WI38 (cell line): Measurements from ENCODE around the gene PPP1R14C.
A peak's percentile ranks its signal among the peaks of the same experiment; 100 is the strongest.

Experiments
- H3K4me3 ChIP-seq: 2 replicates; pipeline ENCODE4 v1.5.1; 2011; ENCODE audit warnings: low read depth, mild to moderate bottlenecking, control low read depth, low read length
- TF ChIP-seq, protein P1 (sequence below): IDR thresholded peaks from 2 replicates; pipeline ENCODE4 v1.5.1; 2012; ENCODE audit warnings: low read depth, mild to moderate bottlenecking, control low read depth, low read length

The PPP1R14C gene

DNA sequence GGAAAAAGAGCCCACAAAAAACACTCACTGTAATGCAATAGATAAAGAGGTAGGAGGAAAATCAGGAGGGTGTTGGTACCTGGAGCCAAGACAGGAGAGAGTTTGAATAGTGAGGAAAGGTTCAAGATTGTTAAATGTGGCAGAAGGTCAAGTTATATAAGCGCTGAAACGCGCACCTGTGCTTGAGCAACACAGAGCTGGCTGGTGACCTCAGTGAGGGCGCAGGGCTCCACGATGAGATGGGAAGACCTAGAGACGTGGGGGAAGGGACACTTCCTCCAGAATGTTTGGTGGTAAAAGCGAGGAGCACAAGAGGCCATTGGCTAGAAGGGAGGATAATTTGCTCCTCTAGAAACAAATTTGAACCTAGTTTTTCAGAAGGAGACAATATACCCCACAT lies 4.2 kb upstream of the PPP1R14C start:
- TF ChIP-seq, protein P1, sequence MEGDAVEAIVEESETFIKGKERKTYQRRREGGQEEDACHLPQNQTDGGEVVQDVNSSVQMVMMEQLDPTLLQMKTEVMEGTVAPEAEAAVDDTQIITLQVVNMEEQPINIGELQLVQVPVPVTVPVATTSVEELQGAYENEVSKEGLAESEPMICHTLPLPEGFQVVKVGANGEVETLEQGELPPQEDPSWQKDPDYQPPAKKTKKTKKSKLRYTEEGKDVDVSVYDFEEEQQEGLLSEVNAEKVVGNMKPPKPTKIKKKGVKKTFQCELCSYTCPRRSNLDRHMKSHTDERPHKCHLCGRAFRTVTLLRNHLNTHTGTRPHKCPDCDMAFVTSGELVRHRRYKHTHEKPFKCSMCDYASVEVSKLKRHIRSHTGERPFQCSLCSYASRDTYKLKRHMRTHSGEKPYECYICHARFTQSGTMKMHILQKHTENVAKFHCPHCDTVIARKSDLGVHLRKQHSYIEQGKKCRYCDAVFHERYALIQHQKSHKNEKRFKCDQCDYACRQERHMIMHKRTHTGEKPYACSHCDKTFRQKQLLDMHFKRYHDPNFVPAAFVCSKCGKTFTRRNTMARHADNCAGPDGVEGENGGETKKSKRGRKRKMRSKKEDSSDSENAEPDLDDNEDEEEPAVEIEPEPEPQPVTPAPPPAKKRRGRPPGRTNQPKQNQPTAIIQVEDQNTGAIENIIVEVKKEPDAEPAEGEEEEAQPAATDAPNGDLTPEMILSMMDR: no peak
- no peak overlapping the region for H3K4me3 ChIP-seq

DNA sequence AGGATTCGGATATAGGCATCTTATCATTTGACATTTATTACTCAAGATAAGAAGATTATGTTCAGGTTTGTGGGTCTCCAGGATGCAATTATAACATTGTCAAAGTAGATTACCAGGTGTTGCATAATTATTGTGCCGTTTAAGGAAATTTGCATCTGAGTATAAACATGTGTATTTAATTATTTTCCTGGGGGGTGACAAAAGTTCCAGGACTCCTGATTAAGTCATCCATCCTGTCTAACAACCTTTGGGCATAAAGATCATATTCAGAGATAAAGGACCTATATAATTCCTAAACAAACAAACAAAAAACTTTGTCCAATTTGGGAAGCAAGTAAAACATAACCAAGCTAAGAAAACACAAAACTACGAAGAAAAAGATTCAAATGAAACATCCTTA lies 3.3 kb upstream of the PPP1R14C start:
- TF ChIP-seq, protein P1: no peak

DNA sequence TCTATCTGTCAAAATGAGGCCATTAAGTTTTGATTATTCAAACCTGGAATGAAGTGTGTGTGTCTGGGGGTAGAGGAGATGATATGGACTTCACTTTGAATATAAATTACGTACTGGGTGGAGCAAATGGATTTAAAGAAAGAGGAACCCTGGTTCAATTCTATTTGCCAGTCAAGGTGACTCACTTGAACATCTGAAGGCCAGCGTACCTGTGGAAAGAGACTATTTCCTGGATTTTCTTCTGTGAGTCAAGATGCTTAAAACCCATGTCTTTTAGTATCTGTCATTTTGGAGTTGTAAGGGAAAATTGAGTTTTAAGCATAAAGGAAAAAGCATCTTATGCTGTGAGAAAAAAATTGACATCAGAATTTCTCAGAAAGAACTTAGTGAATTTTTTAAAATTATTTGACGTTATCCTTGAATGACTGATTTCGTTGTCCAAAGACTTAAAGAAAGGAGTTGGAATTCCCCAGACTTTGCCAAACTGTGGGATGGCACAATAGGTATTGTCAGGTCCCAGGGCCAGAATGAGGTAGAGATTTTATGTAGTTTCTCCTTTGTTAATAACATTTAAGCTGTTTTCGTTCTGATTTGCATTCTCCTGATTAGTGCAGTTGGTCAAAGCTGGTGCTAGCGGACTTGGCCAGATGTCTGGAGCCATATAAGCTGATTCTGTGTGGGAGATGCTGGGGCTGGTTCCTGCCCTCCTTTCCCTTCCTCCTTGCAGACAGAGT lies 2.4 kb upstream of the PPP1R14C start:
- no peak overlapping the region for H3K4me3 ChIP-seq

More for the DNA sequence above, 3.3 kb upstream of the PPP1R14C start:
- H3K4me3 ChIP-seq: no peak overlapping the region

DNA sequence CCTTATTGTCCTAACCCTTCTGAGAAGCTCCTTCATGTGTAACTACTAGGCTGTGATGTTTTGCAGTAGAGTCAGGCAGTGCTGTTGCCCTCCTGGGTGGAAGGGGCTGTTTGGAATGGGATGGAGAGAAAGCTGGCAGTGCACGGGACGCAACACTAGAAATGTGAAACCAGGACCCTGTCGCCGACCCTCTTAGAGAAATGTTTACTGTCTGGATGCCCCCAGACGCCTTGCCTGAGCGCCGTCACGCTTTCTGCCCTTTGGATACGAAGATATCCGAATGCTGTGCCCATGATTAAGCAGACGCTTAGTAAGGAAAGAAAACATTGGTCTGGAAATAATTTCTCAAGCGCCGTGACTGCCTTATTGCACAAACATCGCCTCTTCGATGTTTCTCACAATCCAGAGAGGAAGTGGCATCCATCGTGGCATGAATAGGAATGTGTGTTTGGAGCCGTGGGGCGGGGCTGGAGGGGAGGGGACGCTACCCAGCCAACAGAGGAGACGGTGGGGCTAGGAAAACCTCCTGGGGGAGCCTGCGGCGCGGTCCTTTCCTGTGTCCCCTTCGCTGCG lies 661 bp upstream of the PPP1R14C start:
- TF ChIP-seq, protein P1: no peak
- H3K4me3 ChIP-seq: 0 out of 2 replicates have a peak overlapping the region, but pooled peaks have one; percentile 10

More for the DNA sequence above, 2.4 kb upstream of the PPP1R14C start:
- TF ChIP-seq, protein P1: no peak

DNA sequence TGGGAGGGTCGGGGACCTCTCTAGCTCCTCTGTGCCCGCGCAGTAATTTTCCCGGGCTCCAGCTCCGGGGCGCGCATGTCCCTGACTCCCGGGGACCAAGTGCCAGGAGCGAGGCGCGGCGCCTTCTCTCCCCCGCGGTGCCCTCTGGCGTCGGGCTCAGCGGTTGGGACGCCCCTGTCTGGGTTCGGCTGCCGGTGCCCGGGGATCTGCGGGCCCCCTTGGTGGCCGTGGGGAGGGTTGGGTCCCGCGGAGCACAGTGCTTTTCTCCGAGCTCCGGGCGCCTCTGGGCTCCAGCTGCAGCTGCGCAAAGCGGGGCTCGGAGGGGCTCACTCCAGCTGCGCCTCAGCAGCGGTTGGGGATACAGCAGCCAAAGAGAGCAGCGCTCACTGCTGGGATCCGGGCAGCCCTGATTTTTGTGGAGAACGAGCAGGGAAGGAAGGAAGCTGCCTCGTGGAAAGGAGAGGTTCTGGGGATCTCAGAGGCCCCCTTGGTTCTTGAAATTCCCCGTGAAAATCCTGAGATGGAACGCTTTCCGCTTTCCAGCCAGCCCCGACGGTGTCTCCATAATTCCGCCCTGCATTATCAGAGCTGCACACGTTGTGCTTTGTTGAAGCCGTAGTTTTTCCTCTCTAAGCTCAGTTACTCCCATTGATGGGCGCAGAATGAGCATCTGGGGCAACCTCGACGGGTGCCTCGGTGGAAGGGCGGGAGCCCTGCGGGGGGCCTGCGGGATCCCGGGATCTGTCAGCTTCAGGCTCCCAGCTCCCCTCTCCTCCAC lies 861 bp downstream of the PPP1R14C start:
- H3K4me3 ChIP-seq: no peak overlapping the region
- TF ChIP-seq, protein P1: no peak

DNA sequence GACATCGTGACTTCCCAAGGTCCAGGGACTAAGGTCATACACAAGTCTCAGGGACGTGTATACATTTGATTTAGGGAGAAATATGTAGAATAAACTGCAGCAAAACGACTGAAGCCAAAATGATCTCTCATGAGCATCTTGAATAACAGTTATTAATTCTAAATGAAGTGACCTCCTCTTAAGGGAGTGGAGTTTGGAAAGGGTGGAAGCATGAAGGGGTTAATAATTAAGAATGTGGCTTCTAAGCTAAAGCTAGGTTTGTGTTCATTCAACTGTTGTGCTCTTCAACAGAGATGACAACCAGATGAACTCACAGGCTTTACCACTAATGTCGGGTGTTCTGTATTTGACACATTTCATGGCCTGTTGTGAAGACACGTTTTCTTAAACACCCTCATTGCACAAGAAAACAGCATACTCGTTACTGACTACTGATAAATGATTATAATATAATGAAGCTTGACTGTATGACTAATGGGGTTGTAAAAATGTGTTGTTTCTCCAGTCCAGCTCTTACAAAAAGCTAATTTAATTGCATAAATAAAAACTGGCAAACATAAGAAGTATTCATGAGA lies 1.5 kb downstream of the PPP1R14C start:
- TF ChIP-seq, protein P1: no peak
- H3K4me3 ChIP-seq: no peak overlapping the region
